GOT3 (cell line): ENCODE results near the gene PCBP3.
"Not testable (repeated sequence)": the region's sequence is repeated elsewhere in the genome, so short reads cannot be mapped to it uniquely, and the experiment has no call there.

Source experiments
- DNase-seq: peaks from one replicate; lab custom pipeline; 2025; ENCODE audit warnings: mixed read lengths; lab: John Stamatoyannopoulos, UW

Gene PCBP3

DNA sequence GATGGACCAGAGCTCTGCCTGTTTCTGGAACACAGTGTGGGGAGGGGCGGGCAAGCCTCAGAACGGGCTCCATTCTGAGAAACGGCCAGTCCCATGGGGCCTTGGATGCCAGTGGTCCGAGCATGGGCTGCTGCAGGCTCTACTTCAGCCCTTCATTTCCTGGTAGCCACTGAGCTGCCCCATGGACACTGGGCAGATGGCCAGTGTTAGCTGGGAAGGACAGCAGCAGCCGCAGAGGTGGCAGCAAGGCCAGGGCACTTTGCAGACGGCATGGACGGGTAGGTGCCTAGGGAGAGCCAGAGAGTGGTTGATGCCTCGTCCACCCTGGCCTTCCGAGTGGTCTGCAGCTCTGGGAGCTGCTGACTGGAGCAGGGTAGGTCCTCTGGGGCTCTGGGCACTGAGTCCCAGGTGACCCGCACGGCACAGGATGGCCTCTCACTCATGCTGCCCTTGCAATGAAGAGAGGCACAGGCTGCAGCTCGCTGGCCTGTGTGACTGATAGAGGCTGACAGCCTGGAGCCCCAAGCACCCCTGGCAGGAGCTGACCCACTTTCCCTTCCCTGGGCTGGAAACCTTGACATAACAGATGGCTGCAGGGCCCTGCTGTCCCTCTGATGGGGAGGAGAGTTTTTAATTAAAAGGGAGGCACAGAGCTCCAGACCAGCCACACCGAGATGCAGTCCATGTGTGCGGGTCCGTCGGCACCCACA lies 250.4 kb downstream of the PCBP3 start:
- DNase-seq, result no peak

GRCh38 chr21:45894450-45894825 lies 250.9 kb downstream of the PCBP3 start:
- DNase-seq, result no peak

DNA sequence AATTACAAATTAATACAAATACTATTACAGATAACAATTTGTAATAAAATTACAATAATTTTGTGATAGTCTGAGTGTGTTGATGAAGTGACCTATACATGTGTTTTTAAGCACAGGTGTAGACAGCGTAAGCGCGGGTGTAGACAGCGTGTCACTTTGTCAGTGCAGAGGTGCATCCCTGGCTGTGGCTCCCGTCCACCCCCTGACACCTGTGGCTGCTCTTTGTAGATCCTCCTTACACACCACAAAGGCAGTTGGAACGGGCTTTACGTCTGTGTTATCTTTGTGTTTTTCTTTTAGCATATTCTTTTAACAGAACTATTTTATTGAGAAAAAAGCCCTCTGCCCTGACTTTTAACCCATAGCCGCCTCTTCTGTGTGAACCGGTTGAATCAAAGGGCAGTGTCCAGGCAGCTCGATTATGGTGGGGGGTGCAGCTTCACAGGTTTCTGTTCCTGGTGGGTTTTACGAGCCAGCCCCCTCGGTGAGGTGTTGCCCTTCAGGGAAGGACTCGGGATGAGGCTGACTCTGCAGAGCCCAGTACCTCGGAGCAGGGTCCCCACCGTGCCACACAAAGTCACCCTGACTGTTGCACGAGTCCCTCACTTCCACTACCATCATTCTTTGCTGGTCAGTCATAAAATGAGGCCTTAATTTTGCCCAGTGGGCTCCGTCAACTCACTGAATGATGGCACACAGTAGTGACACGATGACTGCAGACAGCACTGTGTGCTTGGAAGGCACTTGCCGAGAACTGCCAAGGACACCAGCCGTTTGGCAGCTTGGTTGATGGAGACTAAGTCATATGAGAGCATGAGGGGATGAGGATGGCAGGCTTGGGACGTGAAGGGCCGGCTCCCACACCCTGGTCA lies 251.6 kb downstream of the PCBP3 start:
- no peak for DNase-seq

GRCh38 chr21:45895778-45896370 lies 252.3 kb downstream of the PCBP3 start:
- DNase-seq, result no peak

GRCh38 chr21:45896431-45896830 lies 252.9 kb downstream of the PCBP3 start:
- not testable (repeated sequence) for DNase-seq

DNA sequence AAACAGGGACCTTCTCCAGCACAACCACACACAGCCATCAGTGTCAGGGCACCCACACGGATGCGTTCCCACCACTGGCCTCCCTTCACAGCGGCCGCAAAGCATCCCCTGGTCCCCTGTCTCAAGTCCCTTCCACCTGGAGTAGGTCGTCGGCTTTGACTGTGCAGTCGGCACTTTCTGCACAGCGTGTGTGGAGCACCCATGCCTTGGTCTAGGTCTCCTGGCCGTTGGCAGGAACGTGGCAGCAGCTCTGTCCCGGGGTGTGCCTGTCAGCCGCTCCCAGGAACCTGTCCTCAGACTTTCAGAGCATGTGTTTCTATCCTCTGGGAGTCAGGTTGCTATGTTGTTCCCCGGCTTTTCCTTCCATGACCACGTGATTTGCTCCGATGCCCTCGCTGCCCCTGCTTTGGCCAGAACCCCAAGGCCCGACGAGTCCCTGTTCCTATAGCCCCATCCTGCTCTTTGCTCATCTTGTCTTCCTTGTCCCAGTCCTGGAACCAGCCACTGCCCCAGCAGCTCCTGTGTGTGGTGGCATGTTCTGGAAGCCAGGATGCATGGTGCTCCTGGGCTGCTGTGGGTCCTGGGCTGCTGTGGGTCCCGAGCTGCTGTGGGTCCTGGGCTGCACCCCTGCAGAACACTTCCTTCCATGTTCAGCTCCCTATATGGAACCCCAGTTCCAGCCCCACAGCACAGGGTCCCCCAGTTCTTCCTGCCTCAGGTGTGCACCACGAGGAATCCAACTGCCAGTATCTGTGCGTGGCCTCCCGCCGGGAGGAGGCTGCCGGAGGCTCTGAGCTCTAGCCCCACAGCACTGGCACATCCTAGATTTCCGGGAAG lies 253.9 kb downstream of the PCBP3 start:
- DNase-seq, result no peak

DNA sequence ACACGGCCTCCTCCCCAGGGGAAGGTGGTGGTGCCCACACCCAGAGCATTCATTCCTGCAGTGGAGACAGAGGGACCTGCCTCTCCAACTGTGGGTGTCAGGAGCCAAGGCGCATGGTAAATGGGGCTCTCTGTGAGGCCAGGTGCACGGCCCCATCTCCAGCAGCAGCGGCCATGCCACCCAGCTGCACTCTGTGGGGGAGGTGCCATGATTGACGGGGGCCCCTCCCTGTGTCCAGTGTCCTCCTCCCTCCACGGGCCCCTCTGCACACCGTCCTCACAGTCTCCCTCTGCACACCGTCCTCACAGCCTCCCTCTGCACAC lies 254.5 kb downstream of the PCBP3 start:
- no peak for DNase-seq

DNA sequence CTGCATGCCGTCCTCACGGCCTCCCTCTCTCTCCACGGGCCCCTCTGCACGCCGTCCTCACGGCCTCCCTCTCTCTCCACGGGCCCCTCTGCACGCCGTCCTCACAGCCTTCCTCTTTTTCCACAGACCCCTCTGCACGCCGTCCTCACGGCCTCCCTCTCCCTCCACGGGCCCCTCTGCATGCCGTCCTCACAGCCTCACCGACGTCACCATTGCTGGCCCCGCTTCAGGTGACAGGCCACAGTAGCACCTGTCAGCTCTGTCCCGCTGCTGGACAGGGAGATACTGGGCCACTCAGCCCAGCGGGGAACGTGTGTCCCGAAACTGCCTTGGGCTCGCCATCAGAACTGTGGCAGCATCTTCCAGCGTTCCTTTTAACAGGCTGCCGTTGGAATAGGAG lies 255.3 kb downstream of the PCBP3 start:
- DNase-seq, result no peak

DNA sequence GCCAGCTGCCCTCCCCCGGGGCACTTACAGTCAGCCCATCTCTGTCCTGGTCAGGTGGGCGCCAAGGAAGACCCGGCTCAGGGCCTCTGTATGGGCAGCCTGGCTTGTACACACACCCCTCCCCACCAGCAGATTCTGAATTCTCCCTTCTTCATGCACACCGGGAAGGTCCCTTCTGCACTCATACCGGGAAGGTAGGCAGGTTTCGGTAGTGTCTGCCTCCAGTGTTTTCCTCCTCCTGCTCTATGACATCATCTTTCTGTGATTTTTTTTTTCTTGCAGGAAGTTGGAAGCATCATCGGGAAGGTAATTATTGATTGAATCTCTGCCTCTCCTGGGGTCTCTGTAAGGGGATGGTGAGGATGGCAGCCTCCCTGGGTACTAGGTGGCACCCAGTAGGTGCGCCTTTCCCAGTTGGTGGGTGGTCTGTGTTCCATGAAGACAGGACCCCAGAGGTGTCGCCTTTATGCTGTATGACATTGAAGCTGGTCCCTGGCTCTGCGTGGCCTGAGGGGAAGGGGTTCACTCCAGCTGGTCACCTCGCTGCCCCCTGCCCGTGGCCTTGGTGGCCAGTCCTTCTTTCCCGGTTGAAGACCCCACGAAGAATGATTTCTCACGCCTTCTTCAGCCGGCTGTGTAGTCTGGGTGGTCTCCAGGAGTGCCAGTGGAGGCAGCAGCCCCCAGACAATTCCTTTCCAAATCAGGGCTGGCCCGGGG lies 255.9 kb downstream of the PCBP3 start:
- DNase-seq, result no peak

DNA sequence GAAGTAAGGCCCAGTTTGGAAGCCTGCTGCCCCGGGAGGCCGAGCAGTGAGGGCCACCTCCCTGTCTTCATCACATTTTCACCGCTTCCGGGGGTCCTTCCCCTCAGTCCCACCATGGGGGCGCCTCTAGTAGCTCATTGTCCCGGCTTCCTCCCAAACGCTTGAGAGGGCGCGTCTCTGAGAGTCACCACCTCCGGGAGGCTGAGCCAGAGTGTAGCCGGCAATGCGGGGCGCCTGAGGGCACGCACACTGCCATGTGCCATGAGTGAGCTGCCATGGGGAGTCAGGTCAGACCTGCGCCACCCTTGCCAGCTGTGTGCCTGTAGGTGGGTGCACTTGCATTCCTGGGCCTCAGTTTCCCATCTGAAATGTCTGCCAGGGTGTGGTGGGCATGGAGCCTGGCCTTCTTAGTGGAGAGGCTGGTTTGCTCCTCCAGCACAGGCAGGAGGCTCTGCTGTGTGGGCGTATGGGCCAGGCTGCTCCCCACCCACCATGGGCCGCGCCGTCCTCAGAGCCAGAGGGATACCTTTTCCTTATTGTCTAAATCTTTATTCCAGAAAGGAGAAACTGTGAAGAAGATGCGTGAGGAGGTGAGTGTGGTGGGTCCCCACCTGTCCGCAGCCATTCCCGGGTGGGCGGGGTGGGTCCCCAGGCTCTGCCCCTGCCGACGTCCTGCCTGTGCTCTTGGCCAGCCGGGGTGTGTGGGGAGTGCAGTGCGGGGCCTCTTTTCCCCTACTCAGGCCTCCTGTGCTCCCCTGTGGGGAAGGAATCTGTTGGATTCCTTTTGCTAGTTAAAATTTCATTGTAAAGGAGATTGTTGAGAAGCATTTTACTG lies 256.7 kb downstream of the PCBP3 start:
- DNase-seq, result no peak

DNA sequence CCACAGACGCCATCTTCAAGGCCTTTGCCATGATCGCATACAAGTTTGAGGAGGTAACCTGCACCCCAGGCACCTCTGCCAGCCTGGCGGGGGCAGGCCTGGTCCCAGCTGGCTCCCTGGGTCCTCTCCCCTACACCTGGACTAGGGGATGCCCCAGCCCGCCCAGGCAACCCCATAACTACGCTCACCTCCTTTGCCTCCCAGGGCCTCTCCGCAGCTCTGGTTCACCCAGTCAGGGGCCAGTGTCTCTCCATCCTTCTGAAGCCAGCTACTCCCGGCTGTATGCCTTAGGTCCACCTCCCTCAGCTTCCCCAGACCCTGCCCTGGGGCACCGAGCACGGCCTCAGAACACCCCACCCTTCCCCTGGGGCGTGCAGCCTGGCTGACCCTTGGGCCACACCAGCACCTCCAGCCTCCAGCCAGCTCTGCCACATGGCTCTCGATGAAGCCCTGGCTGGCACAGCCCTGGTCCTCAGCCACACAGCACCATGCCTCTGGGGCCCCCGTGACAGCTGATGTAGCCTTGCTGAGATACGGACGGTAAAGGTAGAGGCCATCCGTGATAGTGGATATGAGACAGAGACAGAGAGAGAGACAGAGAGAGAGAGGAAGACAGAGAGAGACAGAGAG lies 257.7 kb downstream of the PCBP3 start:
- DNase-seq, result no peak

GRCh38 chr21:45902292-45902995 lies 258.9 kb downstream of the PCBP3 start:
- no peak for DNase-seq

DNA sequence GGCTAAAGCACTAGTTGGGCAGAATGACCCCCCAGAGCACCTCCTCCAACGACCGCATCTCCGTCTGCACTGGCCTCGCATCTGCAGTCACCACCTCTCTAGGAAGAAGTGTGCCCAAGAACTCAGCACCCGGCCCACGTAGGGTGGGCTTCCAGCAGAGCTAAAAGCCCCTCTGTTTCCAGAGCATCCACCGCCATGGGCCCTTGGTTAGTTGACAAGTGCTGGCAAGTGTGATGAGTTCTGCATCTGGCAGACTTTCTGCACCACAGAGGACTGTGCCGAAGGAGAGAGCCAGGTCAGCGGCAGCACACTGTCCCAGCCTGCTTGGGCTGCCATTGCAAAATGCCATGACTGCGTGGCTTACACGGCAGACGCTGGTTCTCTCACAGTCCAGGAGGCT lies 261.7 kb downstream of the PCBP3 start:
- no peak for DNase-seq

GRCh38 chr21:45906196-45906805 lies 262.8 kb downstream of the PCBP3 start:
- DNase-seq, result no peak

DNA sequence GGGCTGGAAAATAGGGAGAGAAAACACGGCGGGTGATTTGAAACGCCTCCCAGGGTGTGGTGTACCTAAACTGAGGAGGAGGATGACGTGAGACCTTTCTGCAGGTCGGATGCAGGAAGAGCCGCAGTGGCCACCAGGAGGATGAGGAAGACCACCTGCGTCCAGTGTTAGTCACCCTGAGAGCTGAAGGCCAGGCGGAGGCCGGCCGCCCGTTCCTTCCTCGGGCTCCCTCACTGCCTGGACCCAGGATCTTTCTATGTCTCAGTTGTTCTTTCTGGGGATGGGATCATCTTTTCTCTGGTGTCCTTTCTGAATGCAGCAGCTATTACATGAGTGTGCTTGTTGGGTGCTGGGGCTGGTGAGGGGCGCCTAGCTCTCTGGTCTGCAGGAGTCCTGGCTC lies 263.3 kb downstream of the PCBP3 start:
- no peak for DNase-seq

DNA sequence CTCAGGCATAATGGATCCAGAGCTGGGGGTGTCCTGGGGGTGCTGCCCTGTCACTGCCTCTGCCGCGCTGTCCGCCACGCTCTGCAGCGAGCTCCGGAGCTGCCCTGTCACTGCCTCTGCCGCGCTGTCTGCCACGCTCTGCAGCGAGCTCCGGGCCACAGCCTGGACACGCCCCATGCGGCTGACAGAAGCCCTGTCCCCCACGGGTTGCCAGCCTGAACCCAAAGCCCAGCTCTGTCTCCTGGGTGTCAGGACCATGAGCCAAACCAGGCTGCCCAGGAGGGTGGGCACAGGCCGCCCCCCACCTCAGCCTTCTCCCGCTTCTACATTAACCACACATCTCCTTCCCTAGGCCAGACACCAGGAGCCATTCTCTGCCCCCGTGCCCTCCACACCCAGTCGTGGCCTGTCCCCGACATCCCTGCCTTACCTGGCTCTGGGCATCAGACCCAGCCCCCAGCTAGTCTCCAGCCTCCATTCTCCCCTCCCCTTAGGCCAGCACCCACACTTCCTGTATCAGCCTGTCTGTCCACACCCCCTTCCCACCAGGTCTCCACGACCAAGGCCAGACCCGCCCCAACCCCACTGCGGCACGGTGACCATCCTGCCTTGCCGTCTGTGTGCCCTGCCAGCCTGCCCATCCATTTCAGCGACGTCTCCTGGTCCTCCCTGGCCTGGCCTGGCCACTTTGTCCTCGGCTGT lies 265.2 kb downstream of the PCBP3 start:
- DNase-seq, result no peak

DNA sequence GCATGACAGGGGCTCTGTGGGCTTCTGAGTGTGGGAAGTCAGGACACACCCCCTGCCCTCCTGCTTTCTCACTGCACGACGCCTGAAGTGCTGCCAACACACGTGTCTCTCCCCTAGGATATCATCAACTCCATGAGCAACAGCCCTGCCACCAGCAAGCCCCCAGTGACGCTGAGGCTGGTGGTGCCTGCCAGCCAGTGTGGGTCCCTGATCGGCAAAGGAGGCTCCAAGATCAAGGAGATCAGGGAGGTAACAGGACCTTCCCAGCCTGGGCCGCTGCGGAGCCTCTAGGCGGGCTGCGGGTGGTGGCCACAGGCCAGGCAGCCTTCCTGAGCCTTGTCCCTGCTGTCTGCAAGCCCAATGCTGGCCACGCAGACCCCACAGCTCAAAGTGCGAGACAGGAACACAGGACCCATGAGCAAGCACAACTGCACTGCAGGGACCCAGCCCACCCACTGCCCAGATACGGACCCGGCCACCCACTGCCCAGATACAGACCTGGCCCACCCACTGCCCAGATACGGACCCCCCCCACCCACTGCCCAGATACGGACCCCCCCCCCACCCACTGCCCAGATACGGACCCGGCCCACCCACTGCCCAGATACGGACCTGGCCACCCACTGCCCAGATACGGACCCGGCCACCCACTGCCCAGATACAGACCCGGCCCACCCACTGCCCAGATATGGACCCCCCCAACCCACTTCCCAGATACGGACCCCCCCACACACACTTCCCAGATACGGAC lies 265.9 kb downstream of the PCBP3 start:
- no peak for DNase-seq

DNA sequence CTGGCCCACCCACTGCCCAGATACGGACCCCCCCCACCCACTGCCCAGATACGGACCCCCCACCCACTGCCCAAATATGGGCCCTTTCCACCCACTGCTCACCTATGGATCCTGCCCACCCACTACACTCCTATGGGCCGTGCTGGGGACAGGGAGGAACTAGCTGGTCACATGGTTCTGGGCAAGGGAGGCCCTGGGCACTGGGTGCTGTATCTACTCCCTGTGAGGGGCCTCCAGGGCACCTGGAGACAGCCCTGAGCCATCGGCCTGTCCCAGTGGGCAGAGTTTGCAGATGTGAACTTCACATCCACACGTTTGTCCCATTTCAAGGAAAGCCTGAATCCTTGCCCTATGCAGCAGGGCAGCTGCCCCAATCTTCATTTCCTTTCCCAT lies 266.6 kb downstream of the PCBP3 start:
- no peak for DNase-seq
